Muscle of leg (tissue), 11 donors: ENCODE results near the gene BRD1. TPM values are rescaled to one million over a fixed set of nuclear protein-coding genes. Genes with fewer than 3 reads are reported as not detected.

ENCODE experiments used
- DNase-seq: peaks from one replicate; pipeline ENCODE4 v3.0.0; 2013
- H3K27ac ChIP-seq: one replicate; pipeline ENCODE4 v1.5.1; 2013; ENCODE audit warnings: mild to moderate bottlenecking, low read length, control low read depth
- H3K27me3 ChIP-seq: one replicate; pipeline ENCODE4 v1.6.1; 2013; ENCODE audit warnings: low read length; ENCODE audit not compliant: control insufficient read depth, insufficient read depth
- H3K36me3 ChIP-seq: one replicate; pipeline ENCODE4 v1.6.1; 2013; ENCODE audit warnings: low read length; ENCODE audit not compliant: control insufficient read depth, insufficient read depth
- H3K4me1 ChIP-seq: one replicate; pipeline ENCODE4 v1.6.1; 2013; ENCODE audit warnings: low read length; ENCODE audit not compliant: control insufficient read depth, insufficient read depth
- H3K4me3 ChIP-seq: one replicate; pipeline ENCODE4 v1.5.1; 2013; ENCODE audit warnings: low read length, control low read depth
- H3K9me3 ChIP-seq: replicated peaks from 2 replicates; pipeline ENCODE4 v1.6.1; 2013; ENCODE audit warnings: low read depth, low read length; ENCODE audit not compliant: control insufficient read depth
- WGBS: methylation state at CpG from one replicate; pipeline ENCODE4 v1.1.5; 2013; ENCODE audit warnings: missing lambda C conversion rate; ENCODE audit not compliant: insufficient coverage; 5-methylcytosine and 5-hydroxymethylcytosine counted together
- polyA plus RNA-seq, 8 donors: library from polyadenylated mRNA; unstranded; fragments of 120-200 nt; gene quantifications; one replicate each; pipeline versions ENCODE4 v1.2.1 to v1.2.3, GENCODE V29; 2013; ENCODE audit warnings: inconsistent platforms in 1 of 8, low replicate concordance in 1 of 8; ENCODE audit not compliant: insufficient read length in 8 of 8, insufficient read depth in 1 of 8
- total RNA-seq: library from RNA; stranded (reverse); fragments of 120-200 nt; gene quantifications from one replicate; pipeline ENCODE4 v1.2.4, GENCODE V29; 2013

BRD1 gene
- total and polyA plus RNA-seq, 9 donors, result 19.4 to 35.3 (median 26.7) TPM

- peaks cover 48% of the 10 kb centered on the region for H3K36me3 ChIP-seq
- no peak for DNase-seq
- no peak overlapping the region for H3K4me3 ChIP-seq
- no peak overlapping the region for H3K27ac ChIP-seq
- no peaks in the 10 kb centered on the region for H3K27me3 ChIP-seq
- H3K9me3 ChIP-seq, result no peaks in the 10 kb centered on the region
- 91% methylated on average over 22 of the region's 26 CpGs for WGBS
- H3K4me1 ChIP-seq, result peaks cover 25% of the 10 kb centered on the region
Measured at GRCh38 chr22:49775191-49775866, 52.3 kb downstream of the BRD1 start.

- Histone ChIP-seq H3K36me3 (peaks cover 48% of the 10 kb centered on the region), H3K9me3 (no peaks in the 10 kb centered on the region), H3K4me3 (no peak overlapping the region), H3K27me3 (no peaks in the 10 kb centered on the region), H3K4me1 (peaks cover 25% of the 10 kb centered on the region), H3K27ac (no peak overlapping the region)
- no peak for DNase-seq
- WGBS, result 84% methylated on average over 16 of the region's 21 CpGs
Measured at GRCh38 chr22:49774499-49775151, 53.0 kb downstream of the BRD1 start.

GRCh38 chr22:49774046-49774445 lies 53.6 kb downstream of the BRD1 start:
- Histone ChIP-seq H3K27me3 (no peaks in the 10 kb centered on the region), H3K36me3 (peaks cover 48% of the 10 kb centered on the region), H3K4me3 (no peak overlapping the region), H3K27ac (no peak overlapping the region), H3K4me1 (peaks cover 25% of the 10 kb centered on the region), H3K9me3 (no peaks in the 10 kb centered on the region)
- WGBS, result 88% methylated on average over 18 of the region's 21 CpGs
- DNase-seq, result no peak

- WGBS, result 84% methylated on average over 7 of the region's 11 CpGs
- Histone ChIP-seq H3K4me3 (no peak overlapping the region), H3K9me3 (no peaks in the 10 kb centered on the region), H3K27ac (no peak overlapping the region), H3K36me3 (peaks cover 48% of the 10 kb centered on the region), H3K27me3 (no peaks in the 10 kb centered on the region), H3K4me1 (peaks cover 28% of the 10 kb centered on the region)
- DNase-seq, result no peak
Measured at GRCh38 chr22:49773531-49773930, 54.1 kb downstream of the BRD1 start.

GRCh38 chr22:49772692-49773091 lies 55.0 kb downstream of the BRD1 start:
- 48% methylated on average over 11 of the region's 16 CpGs for WGBS
- H3K4me1 ChIP-seq, result peaks cover 35% of the 10 kb centered on the region
- H3K36me3 ChIP-seq, result peaks cover 43% of the 10 kb centered on the region
- no peaks in the 10 kb centered on the region for H3K27me3 ChIP-seq
- DNase-seq, result no peak
- H3K27ac ChIP-seq, result no peak overlapping the region
- no peak overlapping the region for H3K4me3 ChIP-seq
- H3K9me3 ChIP-seq, result no peaks in the 10 kb centered on the region

GRCh38 chr22:49771266-49772065 lies 56.2 kb downstream of the BRD1 start:
- no peak overlapping the region for H3K4me3 ChIP-seq
- no peak for DNase-seq
- no peaks in the 10 kb centered on the region for H3K27me3 ChIP-seq
- H3K4me1 ChIP-seq, result peaks cover 35% of the 10 kb centered on the region
- no peak overlapping the region for H3K27ac ChIP-seq
- 37% methylated on average over 61 of the region's 64 CpGs for WGBS
- peaks cover 32% of the 10 kb centered on the region for H3K36me3 ChIP-seq
- peaks cover 10% of the 10 kb centered on the region for H3K9me3 ChIP-seq

- peaks cover 26% of the 10 kb centered on the region for H3K36me3 ChIP-seq
- peaks cover 12% of the 10 kb centered on the region for H3K9me3 ChIP-seq
- peaks cover 32% of the 10 kb centered on the region for H3K4me1 ChIP-seq
- no peak overlapping the region for H3K27ac ChIP-seq
- H3K4me3 ChIP-seq, result no peak overlapping the region
- WGBS, result 68% methylated on average over 12 of the region's 29 CpGs
- no peaks in the 10 kb centered on the region for H3K27me3 ChIP-seq
- no peak for DNase-seq
Measured at GRCh38 chr22:49770547-49771265, 57.0 kb downstream of the BRD1 start.

- WGBS, result 49% methylated on average over 20 of the region's 22 CpGs
- no peak overlapping the region for H3K4me3 ChIP-seq
- DNase-seq, result no peak
- peaks cover 32% of the 10 kb centered on the region for H3K4me1 ChIP-seq
- H3K27me3 ChIP-seq, result no peaks in the 10 kb centered on the region
- H3K36me3 ChIP-seq, result peaks cover 20% of the 10 kb centered on the region
- H3K9me3 ChIP-seq, result peaks cover 14% of the 10 kb centered on the region
- H3K27ac ChIP-seq, result no peak overlapping the region
Measured at GRCh38 chr22:49769691-49770546, 57.8 kb downstream of the BRD1 start.

GRCh38 chr22:49768951-49769690 lies 58.6 kb downstream of the BRD1 start:
- Histone ChIP-seq H3K36me3 (peaks cover 12% of the 10 kb centered on the region), H3K9me3 (peaks cover 14% of the 10 kb centered on the region), H3K4me3 (no peak overlapping the region), H3K4me1 (peaks cover 34% of the 10 kb centered on the region), H3K27ac (peak overlapping the region; percentile 42), H3K27me3 (no peaks in the 10 kb centered on the region)
- DNase-seq, result peak; percentile 85
- 50% methylated on average over 15 of the region's 24 CpGs for WGBS
